PC-9 (cell line): ENCODE measurements around the gene DCANP1. TPM values are rescaled to one million over a fixed set of nuclear protein-coding genes. Genes with fewer than 3 reads are reported as not detected.

Experiments
- BruUV-seq: library from RNA; stranded (reverse); fragments of 400-500 nt; replicated peaks from 2 replicates; lab custom pipeline; 2021; lab: Mats Ljungman, UMichigan
- CTCF ChIA-PET: fragments of 300-600 bp; sonication (Branson Sonifier 250); formaldehyde crosslinking; loops from one replicate; lab custom pipeline; 2022; ENCODE audit warnings: antibody characterized with exemption; lab: Charles Lee
- POLR2A ChIA-PET: fragments of 300-600 bp; sonication (Branson Sonifier 250); formaldehyde crosslinking; loops from one replicate; lab custom pipeline; 2022; ENCODE audit warnings: antibody characterized with exemption; ENCODE audit not compliant: unreplicated experiment; lab: Charles Lee
- DNase-seq, 2 experiments: peaks; one replicate each; pipeline versions ENCODE4 v3.0.0 to v3.0.0-alpha.2; 2015 to 2022; ENCODE audit warnings: mixed read lengths in 1 of 2
- H2AFZ ChIP-seq: fragments of 200-600 bp; sonication (generic); 2 replicates; pipeline ENCODE4 v1.8.1; 2017; ENCODE audit warnings: antibody characterized with exemption
- H3F3A ChIP-seq: fragments of 200-600 bp; sonication (generic); 2 replicates; pipeline ENCODE4 v1.8.1; 2017; ENCODE audit warnings: antibody characterized with exemption, mild to moderate bottlenecking, low read depth; ENCODE audit not compliant: insufficient read depth
- H3K27ac ChIP-seq: fragments of 200-600 bp; sonication (generic); 2 replicates; pipeline ENCODE4 v1.6.1; 2016; ENCODE audit warnings: mixed run types
- H3K27me3 ChIP-seq: fragments of 200-600 bp; sonication (generic); 2 replicates; pipeline ENCODE4 v1.6.1; 2016; ENCODE audit warnings: low read depth, mixed run types; ENCODE audit not compliant: insufficient read depth
- H3K36me3 ChIP-seq: fragments of 200-600 bp; sonication (generic); 2 replicates; pipeline ENCODE4 v1.6.1; 2016; ENCODE audit warnings: low read depth, mixed run types
- H3K4me1 ChIP-seq: fragments of 200-600 bp; sonication (generic); replicated peaks from 2 replicates; pipeline ENCODE4 v1.6.1; 2016; ENCODE audit warnings: mixed run types; ENCODE audit not compliant: insufficient read depth
- H3K4me2 ChIP-seq: fragments of 200-600 bp; sonication (generic); 2 replicates; pipeline ENCODE4 v1.6.1; 2017; ENCODE audit warnings: mixed run types
- H3K4me3 ChIP-seq: fragments of 200-600 bp; sonication (generic); 2 replicates; pipeline ENCODE4 v1.6.1; 2016; ENCODE audit warnings: mixed run types
- H3K79me2 ChIP-seq: fragments of 200-600 bp; sonication (generic); 2 replicates; pipeline ENCODE4 v1.6.1; 2017; ENCODE audit warnings: low read depth, mixed run types
- H3K9me2 ChIP-seq: fragments of 200-600 bp; sonication (generic); 2 replicates; pipeline ENCODE4 v1.8.1; 2017; ENCODE audit warnings: mild to moderate bottlenecking; ENCODE audit not compliant: insufficient read depth
- H3K9me3 ChIP-seq: fragments of 200-600 bp; sonication (generic); 2 replicates; pipeline ENCODE4 v1.8.1; 2016; ENCODE audit warnings: low read depth; ENCODE audit not compliant: insufficient read depth
- H4K20me1 ChIP-seq: fragments of 200-600 bp; sonication (generic); 2 replicates; pipeline ENCODE4 v1.8.1; 2017; ENCODE audit not compliant: insufficient read depth
- CTCF ChIP-seq: fragments of 200-600 bp; sonication (generic); conservative IDR thresholded peaks from 2 replicates; pipeline ENCODE4 v1.6.1; 2017; ENCODE audit warnings: mixed run types, antibody characterized with exemption, mild to moderate bottlenecking, moderate library complexity
- EZH2 ChIP-seq: fragments of 200-600 bp; sonication (generic); IDR thresholded peaks from 2 replicates; pipeline ENCODE4 v1.8.0; 2017; ENCODE audit warnings: antibody characterized with exemption, low read depth
- intact Hi-C: fragments of 100-400 bp; cut with micrococcal nuclease; formaldehyde crosslinking; loops from one replicate; pipeline ENCODE4 v1.10.0; 2022; ENCODE audit not compliant: unreplicated experiment
- total RNA-seq: library from RNA; stranded (reverse); gene quantifications from 2 replicates; pipeline ENCODE4 v1.2.3, GENCODE V29; 2021

Gene DCANP1
- total RNA-seq, 1 experiment from 2014 or later = not detected

GRCh38 chr5:135452321-135453030, 5.3 kb upstream of the DCANP1 start, which contains the start of gene TIFAB:
TIFAB (minus strand) TSS chr5:135452351; CDS start chr5:135449939, 2,412 bp downstream.
- no peak for DNase-seq
- CTCF ChIA-PET = no interaction called here

GRCh38 chr5:135451581-135452320, 4.6 kb upstream of the DCANP1 start:
- intact Hi-C loops = no loop called here
- Histone ChIP-seq H3K27ac (no peak overlapping the region), H3K27me3 (peaks cover 67% of the 10 kb centered on the region), H3K4me3 (no peak overlapping the region), H3K4me1 (no peaks in the 10 kb centered on the region), H4K20me1 (no peaks in the 10 kb centered on the region), H3K36me3 (no peaks in the 10 kb centered on the region), H3K9me3 (no peaks in the 10 kb centered on the region), H2AFZ (no peak overlapping the region), H3K79me2 (no peaks in the 10 kb centered on the region), H3F3A (no peaks in the 10 kb centered on the region), H3K9me2 (no peaks in the 10 kb centered on the region), H3K4me2 (no peak overlapping the region)
- ChIA-PET CTCF (no interaction called here), POLR2A (no interaction called here)
- DNase-seq = no peak
- no TSS peak for BruUV-seq
- TF ChIP-seq EZH2 (no peak), CTCF (no peak)

More at GRCh38 chr5:135452321-135453030, 5.3 kb upstream of the DCANP1 start, which contains the start of gene TIFAB:
- H3K4me3 ChIP-seq = no peak within 1 kb of the TSS
- H3K4me1 ChIP-seq = no peaks in the 10 kb centered on the region
- H3K79me2 ChIP-seq = no peaks in the 10 kb centered on the region
- H2AFZ ChIP-seq = no peak within 1 kb of the TSS
- H3K4me2 ChIP-seq = no peak within 1 kb of the TSS
- BruUV-seq = no TSS peak
- POLR2A ChIA-PET = no interaction called here
- no peaks in the 10 kb centered on the region for H3K9me3 ChIP-seq
- no peaks in the 10 kb centered on the region for H3K9me2 ChIP-seq
- no peaks in the 10 kb centered on the region for H3K36me3 ChIP-seq
- H3K27ac ChIP-seq = no peak within 1 kb of the TSS
- no peak for TF ChIP-seq CTCF
- no peak for TF ChIP-seq EZH2
- intact Hi-C loops = no loop called here
- H3K27me3 ChIP-seq = peaks cover 59% of the 10 kb centered on the region
- H3F3A ChIP-seq = no peaks in the 10 kb centered on the region
- H4K20me1 ChIP-seq = no peaks in the 10 kb centered on the region

GRCh38 chr5:135450952-135451351, 3.8 kb upstream of the DCANP1 start:
- Histone ChIP-seq H3K79me2 (no peaks in the 10 kb centered on the region), H3K4me1 (no peaks in the 10 kb centered on the region), H3K36me3 (no peaks in the 10 kb centered on the region), H3K9me2 (no peaks in the 10 kb centered on the region), H3K4me2 (no peak overlapping the region), H3K9me3 (no peaks in the 10 kb centered on the region), H3F3A (no peaks in the 10 kb centered on the region), H3K27me3 (peaks cover 74% of the 10 kb centered on the region), H3K4me3 (no peak overlapping the region), H4K20me1 (no peaks in the 10 kb centered on the region), H3K27ac (no peak overlapping the region), H2AFZ (no peak overlapping the region)
- TF ChIP-seq EZH2 = no peak
- TF ChIP-seq CTCF = no peak
- intact Hi-C loops = no loop called here
- no peak for DNase-seq
- ChIA-PET CTCF (no interaction called here), POLR2A (no interaction called here)
- no TSS peak for BruUV-seq
